Activated naive CD4-positive, alpha-beta T cell treated with anti-CD3 and anti-CD28 coated beads, Interleukin-2, amount 50 U/mL, for 16 hours (primary cell): Measurements from ENCODE around the gene SFXN2.

Experiments
- DNase-seq: peaks from one replicate; pipeline ENCODE4 v3.0.0-alpha.2; 2020

The SFXN2 gene

GRCh38 chr10:102779680-102780526 lies 65.5 kb downstream of the SFXN2 start:
- DNase-seq: no peak

GRCh38 chr10:102780527-102780808 lies 66.0 kb downstream of the SFXN2 start:
- DNase-seq: no peak

- no peak for DNase-seq
Observed at GRCh38 chr10:102781090-102781920, 66.9 kb downstream of the SFXN2 start.

- DNase-seq: no peak
Observed at GRCh38 chr10:102781921-102782557, 67.6 kb downstream of the SFXN2 start.

- DNase-seq: no peak
Observed at GRCh38 chr10:102782673-102783551, 68.5 kb downstream of the SFXN2 start.

GRCh38 chr10:102783568-102783967 lies 69.1 kb downstream of the SFXN2 start:
- DNase-seq: no peak

GRCh38 chr10:102785818-102786217 lies 71.4 kb downstream of the SFXN2 start:
- no peak for DNase-seq

GRCh38 chr10:102791754-102792395 lies 77.4 kb downstream of the SFXN2 start:
- DNase-seq: no peak
